ENCODE results near the gene SUPV3L1. TPM values are rescaled to one million over a fixed set of nuclear protein-coding genes. Genes with fewer than 3 reads are reported as not detected.

SUPV3L1 gene
- total RNA-seq, 1 donor from 2014 or later, result 38.0 TPM

DNA sequence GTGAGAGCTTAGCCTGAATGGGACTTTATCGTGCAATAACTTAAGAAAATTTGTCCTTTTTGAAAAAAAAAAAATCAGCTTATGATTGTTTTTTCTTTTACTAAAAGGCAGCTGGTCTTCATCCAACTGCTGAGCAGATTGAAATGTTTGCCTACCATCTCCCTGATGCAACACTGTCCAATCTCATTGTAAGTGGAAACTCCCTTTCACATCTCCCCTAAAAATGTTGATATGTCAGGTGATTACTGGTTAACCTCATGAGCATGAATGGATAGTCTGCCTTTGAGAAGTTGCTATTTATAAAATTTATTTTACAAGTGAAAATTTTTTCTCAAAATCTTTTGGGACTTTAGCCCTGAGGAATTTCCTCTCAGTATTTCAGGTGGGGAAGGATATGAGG lies 22.3 kb downstream of the SUPV3L1 start:
- TF ChIP-seq, protein P1, sequence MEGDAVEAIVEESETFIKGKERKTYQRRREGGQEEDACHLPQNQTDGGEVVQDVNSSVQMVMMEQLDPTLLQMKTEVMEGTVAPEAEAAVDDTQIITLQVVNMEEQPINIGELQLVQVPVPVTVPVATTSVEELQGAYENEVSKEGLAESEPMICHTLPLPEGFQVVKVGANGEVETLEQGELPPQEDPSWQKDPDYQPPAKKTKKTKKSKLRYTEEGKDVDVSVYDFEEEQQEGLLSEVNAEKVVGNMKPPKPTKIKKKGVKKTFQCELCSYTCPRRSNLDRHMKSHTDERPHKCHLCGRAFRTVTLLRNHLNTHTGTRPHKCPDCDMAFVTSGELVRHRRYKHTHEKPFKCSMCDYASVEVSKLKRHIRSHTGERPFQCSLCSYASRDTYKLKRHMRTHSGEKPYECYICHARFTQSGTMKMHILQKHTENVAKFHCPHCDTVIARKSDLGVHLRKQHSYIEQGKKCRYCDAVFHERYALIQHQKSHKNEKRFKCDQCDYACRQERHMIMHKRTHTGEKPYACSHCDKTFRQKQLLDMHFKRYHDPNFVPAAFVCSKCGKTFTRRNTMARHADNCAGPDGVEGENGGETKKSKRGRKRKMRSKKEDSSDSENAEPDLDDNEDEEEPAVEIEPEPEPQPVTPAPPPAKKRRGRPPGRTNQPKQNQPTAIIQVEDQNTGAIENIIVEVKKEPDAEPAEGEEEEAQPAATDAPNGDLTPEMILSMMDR (conservative IDR thresholded peaks at IDR 0.05; ENCODE audit: low read depth, low read length), result no peak
- H3K4me3 ChIP-seq (ENCODE audit: low read depth, low read length), result no peak overlapping the region
- no peak for DNase-seq (ENCODE audit: low read depth)

DNA sequence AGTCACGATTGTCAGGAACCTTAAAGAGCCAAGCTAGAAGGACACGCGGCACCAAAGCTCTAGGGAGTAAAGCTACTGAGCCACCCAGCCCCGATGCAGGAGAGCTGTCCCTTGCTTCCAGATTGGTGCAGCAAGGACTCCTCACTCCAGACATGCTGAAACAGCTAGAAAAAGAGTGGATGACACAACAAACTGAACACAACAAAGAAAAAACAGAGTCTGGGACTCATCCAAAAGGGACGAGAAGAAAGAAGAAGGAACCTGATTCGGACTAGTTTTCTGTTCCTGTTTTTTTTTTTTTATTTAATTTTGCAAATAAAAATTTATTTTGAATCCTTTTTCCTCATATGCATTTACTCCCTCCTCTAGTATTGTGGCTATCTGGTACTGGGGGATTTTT lies 28.7 kb downstream of the SUPV3L1 start:
- no peak for DNase-seq (ENCODE audit: low read depth)
- H3K4me3 ChIP-seq (ENCODE audit: low read depth, low read length), result no peak overlapping the region
- TF ChIP-seq, protein P1 (conservative IDR thresholded peaks at IDR 0.05; ENCODE audit: low read depth, low read length), result no peak

DNA sequence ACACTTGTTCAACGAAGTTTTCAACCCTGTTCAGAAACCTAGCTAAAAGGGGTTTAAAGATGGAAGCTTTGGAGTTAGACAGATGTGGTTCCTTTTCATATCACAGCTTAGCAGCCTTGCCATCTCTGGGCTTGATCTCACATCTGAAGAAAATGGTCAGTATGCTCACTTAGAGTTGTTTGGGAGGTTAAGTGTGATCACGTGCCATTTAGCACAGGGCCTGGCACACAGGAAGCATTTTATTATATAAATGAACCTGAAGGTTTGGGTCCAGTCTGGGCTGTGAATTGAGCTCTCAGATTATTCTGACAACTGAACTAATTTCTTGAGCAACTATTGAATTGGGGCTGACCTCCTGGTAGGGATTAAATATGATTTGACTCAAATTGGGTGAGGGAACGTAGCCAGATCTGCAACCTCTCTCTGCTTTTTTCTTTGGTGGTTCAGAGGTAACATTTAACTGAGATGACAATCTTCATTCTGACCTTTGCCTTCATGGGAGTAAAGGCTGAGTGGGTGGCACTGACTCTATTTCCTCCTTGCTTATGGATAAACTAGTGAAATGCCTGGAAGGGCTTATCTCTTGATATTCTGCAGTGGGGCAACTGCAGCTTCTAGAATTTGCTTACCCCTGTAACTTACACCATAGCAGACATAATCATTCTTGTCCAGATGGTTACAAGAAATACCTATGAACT lies 29.9 kb downstream of the SUPV3L1 start:
- no peak for DNase-seq (ENCODE audit: low read depth)
- TF ChIP-seq, protein P1 (conservative IDR thresholded peaks at IDR 0.05; ENCODE audit: low read depth, low read length), result no peak
- H3K4me3 ChIP-seq (ENCODE audit: low read depth, low read length), result no peak overlapping the region

DNA sequence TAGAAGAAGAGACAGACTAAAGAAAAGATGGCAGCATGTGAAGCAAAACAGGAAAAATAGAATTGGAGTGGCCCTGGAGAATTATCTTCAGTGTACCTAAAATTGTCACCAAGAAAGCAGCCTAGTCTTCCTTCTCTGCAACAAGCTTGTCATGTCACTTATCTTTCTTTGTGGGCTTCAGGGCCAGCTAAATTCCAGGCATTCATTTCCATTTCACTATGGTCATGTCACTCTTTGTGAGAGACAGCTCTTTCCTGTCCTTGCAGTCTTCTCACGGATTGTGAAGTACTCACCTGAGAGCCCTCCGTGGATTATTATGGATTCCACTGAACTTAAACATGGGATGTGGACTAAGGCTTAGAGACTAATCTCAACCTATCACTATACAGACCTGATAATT lies 31.1 kb downstream of the SUPV3L1 start:
- TF ChIP-seq, protein P1 (conservative IDR thresholded peaks at IDR 0.05; ENCODE audit: low read depth, low read length), result no peak
- DNase-seq (ENCODE audit: low read depth), result no peak
- no peak overlapping the region for H3K4me3 ChIP-seq (ENCODE audit: low read depth, low read length)

DNA sequence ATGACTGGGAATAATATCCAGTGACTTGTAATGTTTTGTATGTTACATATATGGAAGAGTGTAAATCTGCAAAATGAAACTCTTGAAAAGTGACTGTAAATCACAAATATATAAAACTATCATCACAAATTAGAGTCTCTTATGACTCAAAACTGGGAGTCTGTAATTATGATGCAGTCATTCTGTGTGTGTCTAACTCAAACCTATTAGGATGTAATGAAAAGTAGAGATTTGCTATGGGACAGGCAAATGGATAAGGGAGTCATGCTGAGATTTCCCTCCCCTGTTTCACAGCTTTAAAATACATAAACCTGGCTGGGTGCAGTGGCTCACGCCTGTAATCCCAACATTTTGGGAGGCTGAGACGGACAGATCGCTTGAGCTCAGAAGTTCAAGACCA lies 31.5 kb downstream of the SUPV3L1 start:
- TF ChIP-seq, protein P1 (conservative IDR thresholded peaks at IDR 0.05; ENCODE audit: low read depth, low read length), result no peak
- no peak for DNase-seq (ENCODE audit: low read depth)
- H3K4me3 ChIP-seq (ENCODE audit: low read depth, low read length), result no peak overlapping the region

DNA sequence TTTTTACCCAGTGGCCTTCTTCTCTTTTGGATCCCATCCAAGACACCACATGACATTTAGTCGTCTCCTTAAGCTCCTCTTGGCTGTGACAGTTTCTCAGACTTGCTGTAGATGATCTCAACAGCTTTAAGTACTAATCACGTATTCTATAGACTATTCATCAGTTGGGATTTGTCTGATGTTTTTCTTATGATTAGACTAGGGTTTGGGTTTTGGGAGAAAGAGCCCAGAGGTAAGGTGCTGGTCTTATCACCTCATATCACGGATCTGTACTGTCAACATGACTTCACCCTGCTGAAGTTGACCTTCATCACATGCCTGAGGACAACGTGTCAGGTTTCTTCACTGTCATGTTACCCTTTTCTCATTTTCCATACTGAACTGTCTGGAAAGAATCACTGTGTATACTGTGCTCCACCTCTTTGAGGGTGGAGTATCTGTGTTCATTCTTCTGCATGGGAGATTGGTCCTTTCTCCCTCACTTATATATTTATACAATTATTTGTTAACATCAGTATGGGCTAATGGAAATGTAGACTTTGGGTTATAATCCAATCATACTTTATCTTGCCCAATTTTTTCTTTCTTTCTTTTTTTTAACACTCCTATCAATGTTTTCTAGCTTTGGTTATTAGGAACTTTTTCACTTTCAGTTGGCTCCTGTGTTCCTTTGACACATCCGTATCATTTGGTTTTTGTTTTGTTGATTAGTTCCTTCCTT lies 33.7 kb downstream of the SUPV3L1 start:
- no peak overlapping the region for H3K4me3 ChIP-seq (ENCODE audit: low read depth, low read length)
- no peak for DNase-seq (ENCODE audit: low read depth)
- TF ChIP-seq, protein P1 (conservative IDR thresholded peaks at IDR 0.05; ENCODE audit: low read depth, low read length), result no peak
